HG03280 (cell line): ENCODE data around the gene MYL6B.
"Not testable (repeated sequence)": the region's sequence is repeated elsewhere in the genome, so short reads cannot be mapped to it uniquely, and the experiment has no call there.

ENCODE experiments used
- ATAC-seq: cut with Tn5 transposase; IDR thresholded peaks from one replicate; pipeline ENCODE4 v1.9.1; 2021; ENCODE audit warnings: mild to moderate bottlenecking, moderate library complexity; ENCODE audit not compliant: unreplicated experiment

Gene MYL6B

GRCh38 chr12:56151672-56152131 is 685 bp upstream of the MYL6B start:
- peak; percentile 60 for ATAC-seq

GRCh38 chr12:56152756-56153677 is 630 bp downstream of the MYL6B start:
- ATAC-seq: no peak

DNA sequence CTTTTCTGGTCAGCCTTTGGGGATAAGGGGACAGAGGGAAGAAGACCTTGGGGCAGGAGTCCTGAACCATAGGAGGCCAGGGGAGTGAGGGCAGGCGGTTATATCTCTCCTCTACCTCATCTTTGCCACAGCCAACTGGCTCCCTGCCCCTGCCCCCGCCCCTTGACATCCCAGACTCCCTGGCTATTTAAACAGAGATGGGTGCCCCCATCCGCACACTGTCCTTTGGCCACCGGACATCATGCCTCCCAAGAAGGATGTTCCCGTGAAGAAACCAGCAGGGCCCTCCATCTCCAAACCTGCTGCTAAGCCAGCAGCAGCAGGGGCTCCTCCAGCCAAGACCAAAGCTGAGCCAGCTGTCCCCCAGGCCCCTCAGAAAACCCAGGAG is 1.3 kb downstream of the MYL6B start:
- no peak for ATAC-seq

- no peak for ATAC-seq
These were observed 1.9 kb downstream of the MYL6B start for GRCh38 chr12:56154246-56154771.

DNA sequence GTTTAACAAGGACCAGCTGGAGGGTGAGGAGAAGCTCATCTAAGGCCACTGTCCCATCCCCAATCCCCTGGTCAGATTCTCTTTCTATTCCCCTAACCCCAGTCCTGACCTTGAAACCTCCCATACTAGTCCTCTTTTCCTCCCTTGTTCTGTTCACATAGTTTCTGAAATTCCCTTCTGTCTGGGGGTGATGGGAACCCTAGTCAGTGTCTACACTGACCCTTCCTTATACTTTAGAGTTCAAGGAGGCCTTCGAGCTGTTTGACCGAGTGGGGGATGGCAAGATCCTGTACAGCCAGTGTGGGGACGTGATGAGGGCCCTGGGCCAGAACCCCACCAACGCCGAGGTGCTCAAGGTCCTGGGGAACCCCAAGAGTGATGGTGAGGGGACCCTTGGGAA is 2.4 kb downstream of the MYL6B start:
- ATAC-seq: no peak

DNA sequence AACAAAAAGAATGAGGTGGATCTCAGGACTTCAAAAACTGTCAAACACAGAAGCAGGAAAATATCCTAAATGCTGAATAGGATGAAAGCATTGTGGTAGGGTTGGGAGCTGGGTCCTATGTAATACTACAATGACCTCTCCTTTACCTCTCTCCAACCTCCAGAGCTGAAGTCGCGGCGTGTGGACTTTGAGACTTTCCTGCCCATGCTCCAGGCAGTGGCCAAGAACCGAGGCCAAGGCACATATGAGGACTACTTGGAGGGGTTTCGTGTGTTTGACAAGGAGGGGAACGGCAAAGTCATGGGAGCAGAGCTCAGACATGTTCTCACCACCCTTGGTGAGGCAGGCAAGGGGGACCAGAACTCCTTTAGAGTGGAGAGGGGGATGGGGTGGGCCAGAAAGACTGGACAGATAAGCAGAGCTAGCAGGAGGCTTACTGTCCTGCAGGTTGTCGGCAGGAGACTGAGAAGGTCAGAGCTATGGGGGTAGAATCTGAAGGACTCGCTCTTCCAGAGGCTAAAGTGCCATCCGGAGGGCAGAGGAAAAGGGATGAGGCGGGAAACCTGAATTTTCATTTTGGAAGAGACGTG is 3.0 kb downstream of the MYL6B start:
- ATAC-seq: no peak

GRCh38 chr12:56156464-56157200 is 4.2 kb downstream of the MYL6B start:
- ATAC-seq: not testable (repeated sequence)

- peak; percentile 43 for ATAC-seq
These were observed 5.0 kb downstream of the MYL6B start for GRCh38 chr12:56157201-56158028.

- ATAC-seq: peak; percentile 81
These were observed 5.9 kb downstream of the MYL6B start, which contains the start of gene MYL6 for GRCh38 chr12:56158029-56158925. MYL6 (plus strand) TSS chr12:56158359; CDS start chr12:56158402, 43 bp downstream.

GRCh38 chr12:56158926-56159461 is 6.6 kb downstream of the MYL6B start:
- no peak for ATAC-seq

DNA sequence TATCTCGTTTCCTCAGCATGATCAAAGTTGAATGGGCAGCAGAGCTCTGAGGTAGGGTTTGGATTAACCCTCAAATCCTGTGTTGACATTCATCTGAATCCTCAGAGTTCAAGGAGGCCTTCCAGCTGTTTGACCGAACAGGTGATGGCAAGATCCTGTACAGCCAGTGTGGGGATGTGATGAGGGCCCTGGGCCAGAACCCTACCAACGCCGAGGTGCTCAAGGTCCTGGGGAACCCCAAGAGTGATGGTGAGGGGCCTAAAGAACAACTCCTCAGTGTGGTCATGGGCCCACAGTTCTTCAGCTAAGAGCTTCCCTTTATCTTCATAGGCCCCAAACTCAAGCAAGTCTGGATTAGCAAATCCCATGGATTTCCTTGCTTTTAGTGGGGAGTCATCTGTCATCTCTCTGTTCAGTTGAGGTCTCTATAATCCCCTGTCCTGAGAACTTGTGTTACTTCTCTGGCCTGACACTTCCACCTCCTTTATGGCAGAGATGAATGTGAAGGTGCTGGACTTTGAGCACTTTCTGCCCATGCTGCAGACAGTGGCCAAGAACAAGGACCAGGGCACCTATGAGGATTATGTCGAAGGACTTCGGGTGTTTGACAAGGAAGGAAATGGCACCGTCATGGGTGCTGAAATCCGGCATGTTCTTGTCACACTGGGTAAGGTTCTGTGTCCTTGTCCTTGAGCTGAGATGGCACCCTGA is 7.2 kb downstream of the MYL6B start:
- no peak for ATAC-seq

- ATAC-seq: no peak
These were observed 7.9 kb downstream of the MYL6B start for GRCh38 chr12:56160193-56160763.

DNA sequence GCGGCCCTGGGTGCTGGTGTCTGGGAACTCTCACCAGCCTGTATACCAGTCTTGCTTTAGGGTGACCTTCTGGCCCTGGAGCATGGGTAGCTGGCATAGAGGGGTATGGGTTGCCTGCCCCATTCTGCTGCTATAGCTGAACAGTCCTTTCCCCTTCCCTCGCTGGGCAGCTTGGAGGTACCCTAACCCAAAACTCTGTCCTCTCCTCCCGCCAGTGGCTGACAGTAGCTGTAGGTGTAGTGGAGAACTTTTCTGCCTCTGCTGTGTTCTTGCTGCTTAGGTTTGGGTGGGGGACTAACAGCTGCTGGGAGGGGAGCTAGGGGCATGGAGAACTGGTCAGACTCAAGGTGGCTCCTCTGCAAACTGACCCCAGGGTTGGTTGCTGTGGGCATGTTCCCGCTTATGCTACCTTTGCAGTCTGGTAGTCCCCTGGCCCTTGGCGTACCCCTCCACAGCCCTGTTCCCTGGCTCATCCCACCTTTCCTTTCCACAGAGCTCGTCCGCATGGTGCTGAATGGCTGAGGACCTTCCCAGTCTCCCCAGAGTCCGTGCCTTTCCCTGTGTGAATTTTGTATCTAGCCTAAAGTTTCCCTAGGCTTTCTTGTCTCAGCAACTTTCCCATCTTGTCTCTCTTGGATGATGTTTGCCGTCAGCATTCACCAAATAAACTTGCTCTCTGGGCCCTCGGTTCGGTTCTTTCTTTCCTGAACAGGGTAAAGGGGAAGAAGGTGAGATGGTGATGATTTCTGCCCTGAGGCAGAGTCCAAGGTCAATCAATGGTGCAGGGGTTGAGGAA is 8.7 kb downstream of the MYL6B start:
- ATAC-seq: no peak

DNA sequence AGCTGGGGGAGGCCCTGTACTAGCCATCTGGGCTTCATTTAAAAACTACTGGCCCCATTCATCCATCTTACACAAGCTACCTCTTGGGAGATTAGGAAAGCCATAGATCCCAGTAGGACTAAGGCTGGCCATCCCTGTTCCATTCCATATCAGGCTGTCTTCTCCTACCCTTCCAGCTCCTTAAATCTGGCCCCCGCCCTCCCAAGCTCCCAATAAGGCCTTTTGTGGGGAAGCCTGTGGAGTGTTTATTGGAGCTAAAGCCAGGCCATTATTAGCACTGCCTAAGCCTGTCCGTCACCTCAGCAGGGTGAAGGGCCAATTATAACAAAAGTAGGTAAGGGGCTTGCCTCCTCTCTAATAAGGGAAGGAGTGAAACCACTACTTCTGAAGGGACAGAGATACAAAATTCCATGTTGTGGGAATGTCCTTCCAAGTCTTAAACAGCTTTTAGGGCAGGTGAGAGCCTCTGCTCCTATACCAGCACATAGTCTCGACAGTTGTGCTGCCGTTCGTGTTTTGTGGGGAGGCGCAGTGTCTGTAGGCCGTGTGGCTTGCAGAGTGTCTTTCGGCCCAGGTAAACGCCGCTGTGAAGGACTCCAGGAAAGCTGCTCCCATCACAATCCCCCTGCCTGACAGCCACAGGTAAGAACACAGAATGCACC is 9.4 kb downstream of the MYL6B start:
- no peak for ATAC-seq

DNA sequence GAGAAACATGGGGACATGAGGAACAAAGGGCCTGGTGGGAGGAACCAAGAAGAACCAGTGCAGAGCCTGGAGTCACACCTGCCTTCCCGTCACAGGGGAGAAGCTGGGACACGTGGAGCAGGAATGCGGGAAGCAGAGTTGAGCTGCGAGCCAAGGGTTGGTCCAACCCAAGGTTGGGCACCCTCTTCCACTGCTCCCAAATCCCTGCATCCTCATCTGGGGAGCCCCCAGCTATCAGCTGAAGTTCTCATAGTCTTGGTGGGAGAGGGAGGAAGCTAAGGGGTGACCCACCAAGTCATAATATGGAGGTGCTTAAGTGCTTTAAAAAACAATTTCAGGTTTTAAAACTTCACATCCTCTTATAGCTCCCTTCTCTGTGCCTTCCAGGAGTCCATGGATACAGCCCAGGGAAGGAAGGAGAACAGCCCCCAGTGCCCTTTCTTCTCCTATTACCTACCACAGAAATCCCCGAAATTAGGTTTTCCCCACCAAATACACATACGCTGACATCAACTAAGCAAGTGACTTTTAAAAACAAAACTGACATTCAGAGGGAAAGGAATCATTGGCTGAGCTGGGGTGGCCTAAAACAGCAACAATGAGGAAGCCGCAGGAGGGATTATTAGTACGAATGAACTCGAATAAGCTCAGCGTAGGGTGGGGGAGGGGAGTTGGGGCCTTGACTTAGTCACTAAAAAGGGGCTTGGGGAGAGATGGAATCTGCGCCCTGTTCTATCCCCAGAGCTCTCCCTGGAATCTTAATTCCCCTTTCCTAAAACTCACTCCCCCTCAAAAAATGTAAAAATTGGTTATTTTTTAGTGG is 10.3 kb downstream of the MYL6B start:
- ATAC-seq: no peak
